NCI-H1417 treated with DMSO at 0.1 percent for 48 hours (cell line): Measurements from ENCODE around the gene PIM3.

Source experiments
- DNase-seq: peaks from one replicate; lab custom pipeline; 2025; lab: John Stamatoyannopoulos, UW

PIM3 gene

GRCh38 chr22:49960159-49961004 is at the start of gene PIM3:
Gene PIM3 (plus strand): TSS chr22:49960772. CDS start chr22:49960948, 176 bp downstream.
- peak; percentile 40 for DNase-seq

GRCh38 chr22:49911881-49912625 is 48.5 kb upstream of the PIM3 start:
- DNase-seq, result no peak

GRCh38 chr22:49913026-49913425 is 47.5 kb upstream of the PIM3 start:
- no peak for DNase-seq

- DNase-seq, result no peak
Observed at GRCh38 chr22:49913446-49913845, 47.1 kb upstream of the PIM3 start.

GRCh38 chr22:49914256-49914655 is 46.3 kb upstream of the PIM3 start:
- DNase-seq, result no peak

GRCh38 chr22:49915610-49916009 is 45.0 kb upstream of the PIM3 start:
- DNase-seq, result no peak

GRCh38 chr22:49916831-49917230 is 43.7 kb upstream of the PIM3 start:
- DNase-seq, result no peak

GRCh38 chr22:49917974-49918910 is 42.3 kb upstream of the PIM3 start, which contains the start of the genes ALG12 and CRELD2:
Gene ALG12 (minus strand): TSS chr22:49918438. CDS start chr22:49913765, 4,673 bp downstream.
Gene CRELD2 (plus strand): TSS chr22:49918634. CDS start chr22:49918770, 136 bp downstream.
- DNase-seq, result peak; percentile 40

- DNase-seq, result no peak
Observed at GRCh38 chr22:49918911-49919881, 41.4 kb upstream of the PIM3 start.

GRCh38 chr22:49920859-49921258 is 39.7 kb upstream of the PIM3 start:
- no peak for DNase-seq

GRCh38 chr22:49921508-49922278 is 38.9 kb upstream of the PIM3 start:
- DNase-seq, result no peak

GRCh38 chr22:49922484-49922883 is 38.1 kb upstream of the PIM3 start:
- DNase-seq, result no peak

GRCh38 chr22:49922926-49923325 is 37.6 kb upstream of the PIM3 start:
- no peak for DNase-seq

GRCh38 chr22:49923445-49923844 is 37.1 kb upstream of the PIM3 start:
- DNase-seq, result no peak

- no peak for DNase-seq
Observed at GRCh38 chr22:49924113-49924833, 36.3 kb upstream of the PIM3 start.

- DNase-seq, result no peak
Observed at GRCh38 chr22:49925525-49926128, 34.9 kb upstream of the PIM3 start.

GRCh38 chr22:49926916-49927315 is 33.7 kb upstream of the PIM3 start:
- DNase-seq, result no peak

GRCh38 chr22:49927483-49928184 is 32.9 kb upstream of the PIM3 start:
- DNase-seq, result no peak
